ENCODE data around the gene ESD.

Gene ESD

GRCh38 chr13:46796515-46797474 is at the start of gene ESD:
Gene ESD (minus strand): TSS chr13:46797161. CDS start chr13:46791413, 5,748 bp downstream.
- peak within 1 kb of the TSS; percentile 90 for H3K4me3 ChIP-seq (ENCODE audit: insufficient read depth, low read length, poor library complexity, severe bottlenecking)
- no peaks in the 10 kb centered on the region for H3K9me3 ChIP-seq (ENCODE audit: insufficient read depth, low read length)
- no peaks in the 10 kb centered on the region for H3K27me3 ChIP-seq (ENCODE audit: low read length)
- H3K79me2 ChIP-seq (ENCODE audit: insufficient read depth, low read length), result peaks cover 30% of the 10 kb centered on the region
- TF ChIP-seq EZH2phosphoT487 (conservative IDR thresholded peaks at IDR 0.05; ENCODE audit: low read length), result no peak
- TF ChIP-seq CTCF (IDR thresholded peaks at IDR 0.05; ENCODE audit: insufficient read depth, low read length, poor library complexity, severe bottlenecking), result no peak
- peak within 1 kb of the TSS; percentile 89 for H3K9ac ChIP-seq (ENCODE audit: low read length)
- H3K36me3 ChIP-seq (ENCODE audit: low read length), result peaks cover 6% of the 10 kb centered on the region; the same call in 1 of the 2 replicates
- H2AFZ ChIP-seq (ENCODE audit: low read depth, low read length, severe bottlenecking), result peak within 1 kb of the TSS; percentile 98
- H3F3A ChIP-seq (ENCODE audit: insufficient read depth), result peaks cover 12% of the 10 kb centered on the region
- H3K9me2 ChIP-seq (replicated peaks; ENCODE audit: insufficient read depth, low read length), result no peaks in the 10 kb centered on the region
- peak within 1 kb of the TSS; percentile 69 for H3K27ac ChIP-seq (ENCODE audit: low read depth, low read length)
- no peaks in the 10 kb centered on the region for H4K20me1 ChIP-seq (ENCODE audit: low read depth, low read length)
- peak within 1 kb of the TSS; percentile 85 for H3K4me2 ChIP-seq (ENCODE audit: low read depth, low read length, poor library complexity, severe bottlenecking)

- H3K9me2 ChIP-seq (replicated peaks; ENCODE audit: insufficient read depth, low read length), result no peaks in the 10 kb centered on the region
- H3K79me2 ChIP-seq (ENCODE audit: insufficient read depth, low read length), result no peaks in the 10 kb centered on the region
- no peak overlapping the region for H3K27ac ChIP-seq (ENCODE audit: low read depth, low read length)
- no peak overlapping the region for H3K9ac ChIP-seq (ENCODE audit: low read length)
- H2AFZ ChIP-seq (ENCODE audit: low read depth, low read length, severe bottlenecking), result no peak overlapping the region
- no peaks in the 10 kb centered on the region for H3K27me3 ChIP-seq (ENCODE audit: low read length)
- H4K20me1 ChIP-seq (ENCODE audit: low read depth, low read length), result no peaks in the 10 kb centered on the region
- H3F3A ChIP-seq (ENCODE audit: insufficient read depth), result no peaks in the 10 kb centered on the region
- TF ChIP-seq EZH2phosphoT487 (conservative IDR thresholded peaks at IDR 0.05; ENCODE audit: low read length) (no peak), CTCF (IDR thresholded peaks at IDR 0.05; ENCODE audit: insufficient read depth, low read length, poor library complexity, severe bottlenecking) (no peak)
- H3K4me2 ChIP-seq (ENCODE audit: low read depth, low read length, poor library complexity, severe bottlenecking), result no peak overlapping the region
- no peaks in the 10 kb centered on the region for H3K36me3 ChIP-seq (ENCODE audit: low read length)
- H3K4me3 ChIP-seq (ENCODE audit: insufficient read depth, low read length, poor library complexity, severe bottlenecking), result no peak overlapping the region
- H3K9me3 ChIP-seq (ENCODE audit: insufficient read depth, low read length), result no peaks in the 10 kb centered on the region
These were observed 49.8 kb upstream of the ESD start for GRCh38 chr13:46846726-46847125.

GRCh38 chr13:46845146-46845545 is 48.2 kb upstream of the ESD start:
- no peak overlapping the region for H3K27ac ChIP-seq (ENCODE audit: low read depth, low read length)
- H3K9ac ChIP-seq (ENCODE audit: low read length), result no peak overlapping the region
- no peaks in the 10 kb centered on the region for H3K79me2 ChIP-seq (ENCODE audit: insufficient read depth, low read length)
- H3K36me3 ChIP-seq (ENCODE audit: low read length), result no peaks in the 10 kb centered on the region
- no peak overlapping the region for H2AFZ ChIP-seq (ENCODE audit: low read depth, low read length, severe bottlenecking)
- no peaks in the 10 kb centered on the region for H4K20me1 ChIP-seq (ENCODE audit: low read depth, low read length)
- H3K27me3 ChIP-seq (ENCODE audit: low read length), result no peaks in the 10 kb centered on the region
- no peaks in the 10 kb centered on the region for H3F3A ChIP-seq (ENCODE audit: insufficient read depth)
- no peak overlapping the region for H3K4me3 ChIP-seq (ENCODE audit: insufficient read depth, low read length, poor library complexity, severe bottlenecking)
- no peak overlapping the region for H3K4me2 ChIP-seq (ENCODE audit: low read depth, low read length, poor library complexity, severe bottlenecking)
- no peaks in the 10 kb centered on the region for H3K9me2 ChIP-seq (replicated peaks; ENCODE audit: insufficient read depth, low read length)
- TF ChIP-seq EZH2phosphoT487 (conservative IDR thresholded peaks at IDR 0.05; ENCODE audit: low read length), result no peak
- no peak for TF ChIP-seq CTCF (IDR thresholded peaks at IDR 0.05; ENCODE audit: insufficient read depth, low read length, poor library complexity, severe bottlenecking)
- no peaks in the 10 kb centered on the region for H3K9me3 ChIP-seq (ENCODE audit: insufficient read depth, low read length)

Measured in SU-DHL-6 (cell line).